HepG2 (cell line): ENCODE data around the gene LIPC. TPM values are rescaled to one million over a fixed set of nuclear protein-coding genes. Genes with fewer than 3 reads are reported as not detected.

Experiments
- CHCHD3 ChIP-seq: sonication (generic); formaldehyde crosslinking; IDR thresholded peaks from 2 replicates; pipeline ENCODE4 v1.8.0; 2022; ENCODE audit warnings: mild to moderate bottlenecking, missing genetic modification reagents, moderate library complexity
- DPF2 ChIP-seq: sonication (generic); formaldehyde crosslinking; IDR thresholded peaks from 2 replicates; pipeline ENCODE4 v1.4.0; 2020; ENCODE audit warnings: mild to moderate bottlenecking, low read depth, missing genetic modification reagents, borderline replicate concordance
- DR1 ChIP-seq: sonication (generic); formaldehyde crosslinking; IDR thresholded peaks from 2 replicates; pipeline ENCODE4 v1.8.0; 2021; ENCODE audit warnings: mild to moderate bottlenecking, missing genetic modification reagents, inconsistent platforms
- ELF3 ChIP-seq: IDR thresholded peaks from 2 replicates; pipeline ENCODE4 v1.6.1; 2016; ENCODE audit warnings: missing genetic modification reagents, missing compliant biosample characterization
- GATAD2A ChIP-seq: IDR thresholded peaks from 2 replicates; pipeline ENCODE4 v1.6.1; 2016
- GFI1 ChIP-seq: sonication (generic); formaldehyde crosslinking; IDR thresholded peaks from 2 replicates; pipeline ENCODE4 v1.5.0; 2020; ENCODE audit warnings: missing genetic modification reagents, mild to moderate bottlenecking, borderline replicate concordance
- HOXA5 ChIP-seq: sonication (generic); formaldehyde crosslinking; IDR thresholded peaks from 2 replicates; pipeline ENCODE4 v1.4.0; 2020; ENCODE audit warnings: missing genetic modification reagents
- IKZF5 ChIP-seq: IDR thresholded peaks from 2 replicates; pipeline ENCODE4 v1.6.1; 2018; ENCODE audit warnings: missing genetic modification reagents, mild to moderate bottlenecking, missing compliant biosample characterization
- KDM5A ChIP-seq: fragments of 200-600 bp; sonication (generic); IDR thresholded peaks from 2 replicates; pipeline ENCODE4 v1.7.0; 2018; ENCODE audit warnings: antibody characterized with exemption, mild to moderate bottlenecking, low read length, borderline replicate concordance
- NR2F1 ChIP-seq, 2 experiments: fragments of 450-650 bp in 1 of 2; formaldehyde crosslinking in 1 of 2; IDR thresholded peaks; 2 replicates each; pipeline versions ENCODE4 v1.5.0 to v1.6.1; 2016 to 2020; ENCODE audit warnings: mild to moderate bottlenecking in 1 of 2, missing compliant biosample characterization in 1 of 2, missing genetic modification reagents in 1 of 2, moderate library complexity in 1 of 2
- NR2F6 ChIP-seq, 2 experiments: IDR thresholded peaks; 2 replicates each; pipeline ENCODE4 v1.6.1; 2016; ENCODE audit warnings: antibody characterized with exemption in 1 of 2, mild to moderate bottlenecking in 1 of 2
- PHF20 ChIP-seq: sonication (generic); formaldehyde crosslinking; IDR thresholded peaks from 2 replicates; pipeline ENCODE4 v1.5.0; 2020; ENCODE audit warnings: mild to moderate bottlenecking, missing genetic modification reagents
- TEAD3 ChIP-seq: optimal IDR thresholded peaks from 2 replicates; pipeline ENCODE3; 2016; ENCODE audit warnings: borderline replicate concordance
- THAP8 ChIP-seq: sonication (generic); formaldehyde crosslinking; IDR thresholded peaks from 2 replicates; pipeline ENCODE4 v1.5.1; 2020; ENCODE audit warnings: missing genetic modification reagents, mild to moderate bottlenecking, borderline replicate concordance
- YY1 ChIP-seq: IDR thresholded peaks from 2 replicates; pipeline ENCODE4 v1.6.1; 2011; ENCODE audit warnings: low read length, low read depth, moderate library complexity, mild to moderate bottlenecking; ENCODE audit not compliant: insufficient read depth, insufficient replicate concordance
- ZBTB20 ChIP-seq: sonication (generic); formaldehyde crosslinking; IDR thresholded peaks from 2 replicates; pipeline ENCODE4 v1.8.1; 2023; ENCODE audit warnings: missing genetic modification reagents, low read depth, mild to moderate bottlenecking, borderline replicate concordance
- ZMYM2 ChIP-seq: sonication (generic); formaldehyde crosslinking; IDR thresholded peaks from 2 replicates; pipeline ENCODE4 v1.8.0; 2022; ENCODE audit warnings: mild to moderate bottlenecking, missing genetic modification reagents
- ZNF331 ChIP-seq: sonication (generic); formaldehyde crosslinking; IDR thresholded peaks from 2 replicates; pipeline ENCODE4 v1.4.0; 2020; ENCODE audit warnings: missing genetic modification reagents
- ZNF678 ChIP-seq: sonication (generic); formaldehyde crosslinking; IDR thresholded peaks from 2 replicates; pipeline ENCODE4 v1.4.0; 2020; ENCODE audit warnings: mild to moderate bottlenecking, missing genetic modification reagents
- polyA plus RNA-seq, 8 experiments: library from polyadenylated mRNA; depleted of rRNA in 3 of 8; stranded (reverse) in 7 of 8; unstranded in 1 of 8; fragments of >200 nt; fragmentation: Illumina TruSeq in 4 of 8; extraction: Trizol in 4 of 8; gene quantifications; 2 replicates each; pipeline versions ENCODE4 v1.2.1 to v1.2.3, GENCODE V29; 2011 to 2016; ENCODE audit warnings: low read depth in 4 of 8, missing spikeins in 1 of 8, mixed read lengths in 1 of 8; ENCODE audit not compliant: insufficient read depth in 1 of 8
- total RNA-seq, 5 experiments: library from RNA; depleted of rRNA; stranded (reverse); fragments of >200 nt; fragmentation: Illumina TruSeq; extraction: Trizol; gene quantifications; 2 replicates each; pipeline ENCODE4 v1.2.3, GENCODE V29; 2016; ENCODE audit warnings: low read depth in 1 of 5
- TF ChIP-seq, protein P1 (sequence below): sonication (generic); formaldehyde crosslinking; IDR thresholded peaks from 2 replicates; pipeline ENCODE4 v1.4.0; 2020; ENCODE audit warnings: missing genetic modification reagents
- TF ChIP-seq, protein P2 (sequence below): sonication (generic); formaldehyde crosslinking; IDR thresholded peaks from 2 replicates; pipeline ENCODE4 v1.4.0; 2020; ENCODE audit warnings: mild to moderate bottlenecking, low read depth, missing genetic modification reagents
- TF ChIP-seq, protein P3 (sequence below): sonication (generic); formaldehyde crosslinking; IDR thresholded peaks from 2 replicates; pipeline ENCODE4 v1.4.0; 2020; ENCODE audit warnings: mild to moderate bottlenecking, missing genetic modification reagents

LIPC gene
- total and polyA plus RNA-seq, 2 of the 13 experiments (the other 11 are each of a cell fraction or from before 2014, with no cell fraction given): 26.0 to 38.0 TPM

DNA sequence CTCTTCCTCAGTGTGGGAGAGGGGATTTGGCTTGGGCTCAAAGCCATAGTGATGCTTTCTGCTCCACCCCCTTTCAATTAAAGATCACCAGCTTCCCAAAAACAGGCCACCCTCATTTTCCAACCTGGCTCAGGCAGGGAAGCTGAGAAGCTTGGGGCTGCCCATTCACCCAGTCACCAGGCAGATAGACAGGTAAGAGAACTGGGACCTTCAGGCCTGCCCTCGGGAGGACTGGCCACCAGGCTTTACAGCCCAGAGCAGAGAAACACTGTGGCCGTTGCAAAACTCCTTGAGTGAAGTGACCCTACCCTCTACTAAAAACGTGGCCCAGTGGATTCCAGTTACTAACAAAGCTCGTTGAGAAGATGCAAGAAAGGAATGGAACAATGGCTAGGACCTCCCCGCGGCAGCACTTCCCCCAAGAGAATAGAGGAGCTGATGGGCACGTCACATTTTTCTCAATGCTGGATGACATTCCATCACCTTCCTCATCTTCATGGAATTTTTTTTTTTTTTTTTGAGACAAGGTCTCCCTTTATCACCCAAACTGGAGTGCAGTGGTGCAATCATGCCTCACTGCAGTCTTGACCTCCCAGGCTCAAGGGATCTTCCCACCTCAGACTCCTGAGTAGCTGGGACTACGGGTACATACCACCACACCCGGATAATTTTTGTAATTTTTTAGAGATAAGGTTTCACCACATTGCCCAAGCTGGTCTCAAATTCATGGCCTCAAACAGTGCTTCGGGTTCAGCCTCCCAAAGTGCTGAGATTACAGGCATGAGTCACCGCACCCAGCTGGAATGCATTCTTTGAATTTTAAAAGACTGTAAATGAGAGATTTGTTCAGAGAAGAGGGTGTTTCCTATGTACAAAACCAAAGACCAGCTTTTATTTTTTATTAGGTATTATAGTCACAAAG, 37.9 kb downstream of the LIPC start (continued):
- no peak for TF ChIP-seq ZNF678 (CRISPR knock-in tag)
- peak; percentile 39 for TF ChIP-seq NR2F6 (IDR thresholded peaks at IDR 0.05)
- TF ChIP-seq NR2F6 (CRISPR knock-in tag; IDR thresholded peaks at IDR 0.05): no peak; the same call in 1 of the 2 replicates
- TF ChIP-seq ZNF331 (CRISPR knock-in tag): no peak
- TF ChIP-seq CHCHD3: no peak
- TF ChIP-seq NR2F1 (CRISPR knock-in tag; IDR thresholded peaks at IDR 0.05): no peak
- no peak for TF ChIP-seq HOXA5
- TF ChIP-seq TEAD3 (CRISPR knock-in tag): peak; percentile 95
- TF ChIP-seq, protein P1, sequence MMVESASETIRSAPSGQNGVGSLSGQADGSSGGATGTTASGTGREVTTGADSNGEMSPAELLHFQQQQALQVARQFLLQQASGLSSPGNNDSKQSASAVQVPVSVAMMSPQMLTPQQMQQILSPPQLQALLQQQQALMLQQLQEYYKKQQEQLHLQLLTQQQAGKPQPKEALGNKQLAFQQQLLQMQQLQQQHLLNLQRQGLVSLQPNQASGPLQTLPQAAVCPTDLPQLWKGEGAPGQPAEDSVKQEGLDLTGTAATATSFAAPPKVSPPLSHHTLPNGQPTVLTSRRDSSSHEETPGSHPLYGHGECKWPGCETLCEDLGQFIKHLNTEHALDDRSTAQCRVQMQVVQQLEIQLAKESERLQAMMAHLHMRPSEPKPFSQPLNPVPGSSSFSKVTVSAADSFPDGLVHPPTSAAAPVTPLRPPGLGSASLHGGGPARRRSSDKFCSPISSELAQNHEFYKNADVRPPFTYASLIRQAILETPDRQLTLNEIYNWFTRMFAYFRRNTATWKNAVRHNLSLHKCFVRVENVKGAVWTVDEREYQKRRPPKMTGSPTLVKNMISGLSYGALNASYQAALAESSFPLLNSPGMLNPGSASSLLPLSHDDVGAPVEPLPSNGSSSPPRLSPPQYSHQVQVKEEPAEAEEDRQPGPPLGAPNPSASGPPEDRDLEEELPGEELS: peak; percentile 34; the same call in 1 of the 2 replicates
- no peak for TF ChIP-seq THAP8
- TF ChIP-seq DPF2 (CRISPR knock-in tag): peak; percentile 45; the same call in 1 of the 2 replicates
- no peak for TF ChIP-seq ZMYM2 (CRISPR knock-in tag)
- no peak for TF ChIP-seq ZBTB20 (CRISPR knock-in tag)
- TF ChIP-seq YY1: no peak
- no peak for TF ChIP-seq PHF20 (CRISPR knock-in tag)
- no peak for TF ChIP-seq KDM5A
- TF ChIP-seq, protein P2, sequence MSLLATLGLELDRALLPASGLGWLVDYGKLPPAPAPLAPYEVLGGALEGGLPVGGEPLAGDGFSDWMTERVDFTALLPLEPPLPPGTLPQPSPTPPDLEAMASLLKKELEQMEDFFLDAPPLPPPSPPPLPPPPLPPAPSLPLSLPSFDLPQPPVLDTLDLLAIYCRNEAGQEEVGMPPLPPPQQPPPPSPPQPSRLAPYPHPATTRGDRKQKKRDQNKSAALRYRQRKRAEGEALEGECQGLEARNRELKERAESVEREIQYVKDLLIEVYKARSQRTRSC (CRISPR knock-in tag): no peak
- no peak for TF ChIP-seq DR1 (CRISPR knock-in tag)
- TF ChIP-seq, protein P3, sequence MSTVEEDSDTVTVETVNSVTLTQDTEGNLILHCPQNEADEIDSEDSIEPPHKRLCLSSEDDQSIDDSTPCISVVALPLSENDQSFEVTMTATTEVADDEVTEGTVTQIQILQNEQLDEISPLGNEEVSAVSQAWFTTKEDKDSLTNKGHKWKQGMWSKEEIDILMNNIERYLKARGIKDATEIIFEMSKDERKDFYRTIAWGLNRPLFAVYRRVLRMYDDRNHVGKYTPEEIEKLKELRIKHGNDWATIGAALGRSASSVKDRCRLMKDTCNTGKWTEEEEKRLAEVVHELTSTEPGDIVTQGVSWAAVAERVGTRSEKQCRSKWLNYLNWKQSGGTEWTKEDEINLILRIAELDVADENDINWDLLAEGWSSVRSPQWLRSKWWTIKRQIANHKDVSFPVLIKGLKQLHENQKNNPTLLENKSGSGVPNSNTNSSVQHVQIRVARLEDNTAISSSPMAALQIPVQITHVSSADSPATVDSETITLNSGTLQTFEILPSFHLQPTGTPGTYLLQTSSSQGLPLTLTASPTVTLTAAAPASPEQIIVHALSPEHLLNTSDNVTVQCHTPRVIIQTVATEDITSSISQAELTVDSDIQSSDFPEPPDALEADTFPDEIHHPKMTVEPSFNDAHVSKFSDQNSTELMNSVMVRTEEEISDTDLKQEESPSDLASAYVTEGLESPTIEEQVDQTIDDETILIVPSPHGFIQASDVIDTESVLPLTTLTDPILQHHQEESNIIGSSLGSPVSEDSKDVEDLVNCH (CRISPR knock-in tag): no peak
- no peak; the same call in 1 of the 2 replicates for TF ChIP-seq IKZF5 (CRISPR knock-in tag)
- TF ChIP-seq GFI1 (CRISPR knock-in tag): peak; percentile 96
- TF ChIP-seq GATAD2A: peak; percentile 63
- no peak for TF ChIP-seq ELF3
